HG02840 (cell line): ENCODE measurements around the gene ANXA2R.

ENCODE experiments used
- ATAC-seq: cut with Tn5 transposase; IDR thresholded peaks from one replicate; pipeline ENCODE4 v1.9.1; 2021; ENCODE audit warnings: mild to moderate bottlenecking, moderate library complexity, moderate number of reproducible peaks; ENCODE audit not compliant: unreplicated experiment, low FRiP score

ANXA2R gene

DNA sequence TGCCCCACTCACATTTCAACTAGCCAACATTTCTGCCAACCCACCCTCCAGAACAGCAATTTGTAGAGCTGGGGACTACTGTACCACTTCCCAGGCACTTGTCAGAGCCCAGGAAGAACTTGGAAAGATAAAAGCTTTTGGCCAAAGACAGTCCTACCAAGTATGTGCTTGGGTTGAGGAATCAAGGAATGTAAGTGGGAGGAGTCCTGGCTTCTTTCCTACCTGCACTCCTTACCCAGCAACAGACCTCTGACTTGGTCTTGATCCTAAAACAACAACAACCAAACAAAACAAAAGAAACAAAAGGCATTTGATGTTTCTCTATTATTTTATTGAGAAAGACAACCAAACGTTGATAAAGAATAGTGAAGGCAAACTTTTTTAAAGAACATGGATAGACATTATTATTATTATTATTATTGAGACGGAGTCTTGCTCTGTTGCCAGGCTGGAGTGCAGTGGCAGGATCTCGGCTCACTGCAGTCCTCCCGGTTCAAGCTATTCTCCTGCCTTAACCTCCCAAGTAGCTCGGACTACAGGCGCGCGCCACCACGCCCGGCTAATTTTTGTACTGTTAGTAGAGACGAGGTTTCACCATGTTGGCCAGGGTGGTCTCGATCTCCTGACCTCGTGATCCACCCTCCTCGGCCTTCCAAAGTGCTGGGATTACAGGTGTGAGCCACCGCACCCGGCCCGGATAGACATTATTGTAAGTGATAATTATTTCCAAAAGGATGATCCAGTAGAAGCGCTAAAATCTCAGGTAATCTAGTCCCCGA, 33.5 kb downstream of the ANXA2R start:
- ATAC-seq: no peak

DNA sequence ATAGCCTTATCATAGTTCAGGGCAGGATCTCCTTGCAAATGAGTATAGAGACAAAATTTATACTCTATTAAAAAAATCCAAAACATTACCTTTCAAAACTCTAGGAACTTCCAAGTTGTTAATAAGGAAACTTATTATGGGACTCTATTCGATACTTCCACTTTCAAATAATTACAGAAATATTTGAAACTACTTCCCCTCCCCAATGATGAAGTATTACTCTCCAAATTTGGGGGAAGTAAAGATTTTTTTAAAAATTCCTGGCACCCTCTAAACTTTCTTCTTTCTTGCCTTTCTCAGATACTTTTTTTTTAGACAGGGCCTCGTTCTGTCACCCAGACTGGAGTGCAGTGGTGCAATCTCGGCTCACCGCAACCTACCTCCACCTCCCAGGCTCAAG, 35.1 kb downstream of the ANXA2R start:
- ATAC-seq: no peak

DNA sequence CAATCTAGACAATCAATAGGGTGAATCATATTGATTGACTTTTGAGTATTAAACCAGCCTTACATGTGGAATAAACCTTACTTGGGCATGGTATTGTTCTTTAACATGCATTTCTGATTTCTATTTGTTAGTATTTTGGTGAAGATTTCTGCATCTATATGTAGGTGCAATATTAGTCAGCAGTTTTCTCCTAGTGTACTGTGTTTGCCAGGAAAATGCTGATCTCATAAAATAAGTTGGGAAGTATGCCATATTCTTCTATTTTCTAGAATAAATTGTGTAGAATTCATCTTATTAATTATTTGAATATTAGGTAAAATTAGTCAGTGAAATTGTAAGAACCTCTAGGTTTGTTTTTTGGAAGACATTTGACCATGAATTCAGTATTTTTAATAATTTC, 38.4 kb downstream of the ANXA2R start:
- no peak for ATAC-seq

- ATAC-seq: no peak
Observed at GRCh38 chr5:43000914-43001313, 39.2 kb downstream of the ANXA2R start.

GRCh38 chr5:43000111-43000840, 39.8 kb downstream of the ANXA2R start:
- ATAC-seq: no peak

DNA sequence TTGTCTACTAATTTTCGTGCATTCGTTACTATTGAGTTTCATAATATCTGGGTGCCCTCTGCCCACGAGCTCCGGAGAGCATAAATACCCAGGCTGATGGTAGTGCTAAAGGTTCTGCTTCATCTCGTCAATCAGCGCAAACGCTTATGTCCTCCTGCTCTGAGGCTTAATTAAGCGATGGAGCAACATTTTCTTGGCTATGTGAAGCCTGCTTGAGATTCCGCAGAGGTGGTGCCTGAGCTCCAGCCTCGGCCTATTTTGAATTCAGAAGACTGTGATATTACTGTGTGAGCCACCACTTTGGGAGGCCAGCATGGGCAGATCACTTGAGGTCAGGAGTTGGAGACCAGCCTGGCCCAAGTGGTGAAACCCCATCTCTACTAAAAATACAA, 44.8 kb downstream of the ANXA2R start:
- ATAC-seq: no peak

GRCh38 chr5:42994555-42995359, 45.4 kb downstream of the ANXA2R start:
- peak; percentile 43 for ATAC-seq

GRCh38 chr5:42994246-42994554, 45.9 kb downstream of the ANXA2R start:
- ATAC-seq: no peak

DNA sequence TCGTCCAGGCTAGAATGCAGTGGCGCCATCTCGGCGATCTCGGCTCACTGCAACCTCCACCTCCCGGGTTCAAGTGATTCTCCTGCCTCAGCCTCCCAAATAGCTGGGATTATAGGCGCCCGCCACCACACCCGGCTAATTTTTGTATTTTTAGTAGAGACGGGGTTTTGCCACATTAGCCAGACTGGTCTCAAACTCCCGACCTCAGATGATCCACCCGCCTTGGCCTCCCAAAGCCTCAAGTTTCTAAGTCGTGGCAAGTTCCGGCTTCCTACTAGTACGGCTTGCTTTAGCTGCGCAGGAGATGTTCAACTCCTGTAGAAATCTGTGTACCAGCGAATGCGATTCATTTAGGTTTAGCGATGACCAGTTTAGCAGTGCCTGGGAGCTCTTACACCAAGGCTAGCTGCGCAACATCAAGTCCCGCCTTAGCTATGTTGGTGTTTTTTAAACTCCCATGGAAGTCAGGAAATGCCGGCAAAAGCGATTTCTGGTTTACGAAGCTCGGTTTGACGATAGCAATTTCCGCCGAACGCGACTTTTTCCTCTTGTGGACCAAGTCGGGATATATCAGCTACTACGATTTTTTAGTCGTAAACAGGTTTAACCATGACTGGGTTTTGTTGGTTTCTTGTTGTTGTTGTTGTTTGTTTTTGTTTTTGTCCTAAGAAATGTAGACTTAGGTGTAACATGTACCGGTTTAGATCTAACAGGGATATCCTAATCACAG, 46.4 kb downstream of the ANXA2R start:
- peak; percentile 9 for ATAC-seq

DNA sequence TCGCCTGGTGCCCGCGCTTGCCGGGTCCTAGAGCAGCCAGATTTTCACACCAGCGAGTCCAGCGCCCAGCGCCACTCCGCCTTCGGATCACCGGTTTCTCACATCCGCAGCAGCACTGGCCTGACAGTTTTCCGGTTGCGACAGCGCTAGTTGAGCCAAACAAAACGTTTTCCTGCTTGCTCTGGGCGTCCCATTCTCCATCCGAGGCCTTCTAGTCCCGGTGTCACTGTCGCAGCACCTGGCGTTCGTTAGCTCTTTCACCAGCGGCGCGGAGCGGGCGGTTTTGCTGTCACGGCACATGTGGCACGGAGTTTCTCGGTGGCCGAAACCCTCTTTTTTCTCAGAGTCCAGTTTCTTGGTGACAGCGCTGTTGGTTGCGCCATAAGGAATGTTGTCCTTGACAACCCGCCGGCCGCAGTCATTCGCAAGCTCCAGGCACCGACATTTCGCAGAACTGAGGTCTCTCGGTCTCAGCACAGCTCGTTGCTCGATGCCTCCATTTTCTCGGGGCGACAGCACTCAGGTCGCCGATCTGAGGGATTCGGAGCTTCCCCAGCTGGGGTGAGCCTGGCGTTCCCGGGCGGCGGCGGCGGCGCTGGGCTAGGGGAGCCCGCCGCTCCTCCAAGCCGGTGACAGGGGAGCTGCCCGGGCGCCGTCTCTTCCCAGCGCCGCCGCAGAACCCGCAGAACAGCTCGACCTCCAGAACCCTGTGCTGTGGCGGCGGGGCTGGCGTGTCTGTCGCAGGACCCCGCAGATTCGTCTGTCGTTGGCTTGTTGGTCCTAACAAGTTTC, 47.8 kb downstream of the ANXA2R start:
- peak; percentile 46 for ATAC-seq

- ATAC-seq: peak; percentile 29
Observed at GRCh38 chr5:42991404-42992087, 48.6 kb downstream of the ANXA2R start.

DNA sequence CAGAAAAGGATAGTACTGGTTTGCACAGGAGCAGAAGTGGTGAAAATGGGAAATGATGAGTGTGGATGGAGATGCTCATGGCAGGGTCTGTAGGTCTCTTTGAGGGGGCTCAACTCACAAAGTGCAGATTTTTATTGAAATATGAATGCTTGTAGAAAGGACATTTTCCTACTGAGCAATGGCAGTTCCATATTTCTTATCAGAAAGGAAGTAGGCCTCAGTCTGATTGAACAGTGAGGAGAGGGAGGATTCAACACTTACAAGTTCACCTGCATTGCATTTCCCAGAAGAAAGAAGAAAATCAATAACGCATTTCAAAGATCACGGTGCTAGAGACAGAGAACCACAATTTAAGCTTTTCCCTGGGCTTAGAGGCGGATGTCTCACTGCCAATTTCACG, 49.2 kb downstream of the ANXA2R start:
- ATAC-seq: no peak
